Umbilical cord (tissue), 2 donors: ENCODE data around the gene SPPL2C. TPM values are rescaled to one million over a fixed set of nuclear protein-coding genes. Genes with fewer than 3 reads are reported as not detected.
A peak's percentile ranks its signal among the peaks of the same experiment; 100 is the strongest.

Experiments used
- DNase-seq: peaks from one replicate; pipeline ENCODE4 v3.0.0-alpha.2; 2015; ENCODE audit warnings: low spot score
- total RNA-seq: library from RNA; depleted of rRNA; stranded (reverse); fragments of >200 nt; gene quantifications from one replicate; pipeline ENCODE4 v1.2.3, GENCODE V29; 2014; ENCODE audit warnings: low replicate concordance; ENCODE audit not compliant: insufficient read depth

Gene SPPL2C, protein sequence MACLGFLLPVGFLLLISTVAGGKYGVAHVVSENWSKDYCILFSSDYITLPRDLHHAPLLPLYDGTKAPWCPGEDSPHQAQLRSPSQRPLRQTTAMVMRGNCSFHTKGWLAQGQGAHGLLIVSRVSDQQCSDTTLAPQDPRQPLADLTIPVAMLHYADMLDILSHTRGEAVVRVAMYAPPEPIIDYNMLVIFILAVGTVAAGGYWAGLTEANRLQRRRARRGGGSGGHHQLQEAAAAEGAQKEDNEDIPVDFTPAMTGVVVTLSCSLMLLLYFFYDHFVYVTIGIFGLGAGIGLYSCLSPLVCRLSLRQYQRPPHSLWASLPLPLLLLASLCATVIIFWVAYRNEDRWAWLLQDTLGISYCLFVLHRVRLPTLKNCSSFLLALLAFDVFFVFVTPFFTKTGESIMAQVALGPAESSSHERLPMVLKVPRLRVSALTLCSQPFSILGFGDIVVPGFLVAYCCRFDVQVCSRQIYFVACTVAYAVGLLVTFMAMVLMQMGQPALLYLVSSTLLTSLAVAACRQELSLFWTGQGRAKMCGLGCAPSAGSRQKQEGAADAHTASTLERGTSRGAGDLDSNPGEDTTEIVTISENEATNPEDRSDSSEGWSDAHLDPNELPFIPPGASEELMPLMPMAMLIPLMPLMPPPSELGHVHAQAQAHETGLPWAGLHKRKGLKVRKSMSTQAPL
- total RNA-seq = 3.1 TPM

DNA sequence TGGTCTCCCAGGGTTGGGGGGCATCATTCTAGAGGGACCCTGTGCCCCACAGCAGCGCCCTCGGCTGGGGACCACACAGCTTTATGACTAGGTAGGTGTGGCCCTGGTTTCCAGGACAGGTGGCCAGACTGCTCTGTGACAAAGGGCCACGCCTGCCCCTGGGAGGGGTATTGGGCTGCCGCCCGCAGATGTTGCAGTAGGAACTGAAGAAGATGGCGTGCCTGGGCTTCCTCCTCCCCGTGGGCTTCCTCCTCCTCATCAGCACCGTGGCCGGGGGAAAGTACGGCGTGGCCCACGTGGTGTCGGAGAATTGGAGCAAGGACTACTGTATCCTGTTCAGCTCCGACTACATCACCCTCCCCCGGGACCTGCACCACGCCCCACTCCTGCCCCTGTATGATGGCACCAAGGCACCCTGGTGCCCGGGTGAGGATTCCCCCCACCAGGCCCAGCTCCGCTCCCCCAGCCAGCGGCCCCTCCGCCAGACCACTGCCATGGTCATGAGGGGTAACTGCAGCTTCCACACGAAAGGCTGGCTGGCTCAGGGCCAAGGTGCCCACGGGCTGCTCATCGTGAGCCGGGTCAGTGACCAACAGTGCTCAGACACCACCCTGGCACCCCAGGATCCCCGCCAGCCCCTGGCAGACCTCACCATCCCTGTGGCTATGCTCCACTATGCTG is at the start of gene SPPL2C:
SPPL2C (plus strand) TSS at position 187 of the 681 bp plus-strand sequence; CDS start at position 213, 26 bp downstream.
- DNase-seq = no peak

DNA sequence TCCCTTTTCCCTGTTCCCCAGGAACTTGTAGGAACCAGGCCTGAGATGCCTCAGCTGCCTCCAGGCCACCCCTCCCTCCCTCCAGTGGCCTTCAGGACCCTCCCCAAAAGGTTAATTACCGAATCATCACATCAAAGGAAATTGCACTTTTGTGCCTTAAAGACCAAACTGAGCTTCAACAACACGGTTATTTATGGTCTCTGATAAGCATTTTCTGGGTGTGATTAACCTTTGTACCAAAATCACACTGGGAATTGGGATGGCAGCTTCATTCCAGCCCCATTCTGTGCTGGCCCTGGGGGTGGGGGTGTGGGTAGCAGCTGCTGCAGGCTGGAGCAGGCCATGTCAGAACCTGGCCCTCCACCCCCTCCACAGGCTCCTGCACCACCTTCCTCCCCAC is 43.9 kb upstream of the SPPL2C start:
- no peak for DNase-seq

DNA sequence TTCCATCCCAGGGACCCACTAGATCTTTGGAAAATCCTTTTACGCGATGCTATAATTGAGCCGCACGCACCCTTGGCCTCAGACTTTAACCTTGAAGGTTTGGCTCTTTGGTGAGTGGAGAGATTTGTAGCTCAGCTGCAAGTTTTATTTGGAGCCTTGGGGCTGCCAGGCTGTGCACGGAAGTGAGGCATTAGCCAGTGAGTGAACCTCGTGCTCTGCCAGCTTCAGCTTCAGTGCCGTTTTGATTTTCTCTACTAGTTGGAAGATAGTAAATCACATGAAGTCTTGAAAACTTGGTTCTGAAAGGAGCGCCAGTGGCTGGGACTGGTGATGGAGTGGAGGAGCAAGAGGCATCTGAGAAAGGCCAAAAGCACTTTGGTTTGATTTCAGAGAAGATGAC is 43.3 kb upstream of the SPPL2C start:
- DNase-seq = no peak

DNA sequence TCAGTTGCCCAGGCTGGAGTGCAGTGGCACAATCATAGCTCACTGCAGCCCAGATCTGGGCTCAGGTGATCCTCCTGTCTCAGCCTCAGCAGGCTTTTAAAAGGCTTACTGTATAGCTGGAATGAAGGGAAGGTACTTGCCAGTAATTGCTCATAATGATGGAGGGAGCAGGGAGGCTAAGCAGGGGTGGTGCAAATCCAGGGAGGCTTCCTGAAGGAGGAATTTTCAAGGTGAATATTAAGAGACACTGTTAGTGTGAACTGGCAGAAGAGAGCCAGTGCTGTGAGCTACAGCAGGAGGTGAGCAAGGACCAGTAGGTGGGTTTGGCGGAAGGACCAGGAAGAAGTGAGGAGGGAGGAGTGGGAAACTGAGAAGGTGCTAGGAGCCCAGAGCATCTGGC is 35.8 kb upstream of the SPPL2C start:
- DNase-seq = no peak

DNA sequence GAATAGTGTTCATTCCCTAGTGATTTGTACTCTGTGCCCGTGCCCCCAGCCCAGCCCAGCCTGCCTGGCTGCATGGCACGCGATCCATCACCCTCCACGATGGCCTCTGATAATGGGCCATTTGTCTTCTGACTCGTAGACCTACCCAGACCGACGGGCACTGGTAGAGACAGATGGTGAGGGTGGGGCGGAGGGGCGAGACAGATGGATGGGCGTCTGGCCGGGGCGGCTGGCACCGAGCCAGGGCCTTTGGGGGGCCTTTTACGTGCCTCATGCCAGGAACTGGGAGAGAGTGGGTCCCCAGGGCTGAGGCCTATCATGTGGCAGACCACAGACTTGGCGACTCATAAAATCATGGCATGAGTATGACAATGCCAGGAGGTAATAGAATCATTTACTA is 35.2 kb upstream of the SPPL2C start:
- no peak for DNase-seq

DNA sequence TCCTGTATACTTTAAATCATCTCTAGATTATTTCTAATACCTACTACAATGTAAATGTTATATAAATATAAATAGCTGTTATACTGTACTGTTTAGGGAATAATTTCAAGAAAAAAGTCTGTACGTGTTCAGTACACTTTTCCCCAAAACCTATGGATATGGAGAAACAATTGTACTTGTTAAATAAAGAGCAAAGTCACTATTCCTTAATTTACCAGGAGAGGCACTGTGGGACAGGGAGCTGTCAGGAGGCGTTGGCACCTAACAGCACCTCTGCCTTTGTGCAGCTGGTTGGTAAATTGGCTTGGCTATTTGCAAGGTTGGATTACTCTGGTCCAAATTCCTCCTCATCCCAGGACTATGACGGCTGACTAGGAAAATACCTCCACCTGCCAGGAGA is 32.6 kb upstream of the SPPL2C start:
- DNase-seq = no peak

DNA sequence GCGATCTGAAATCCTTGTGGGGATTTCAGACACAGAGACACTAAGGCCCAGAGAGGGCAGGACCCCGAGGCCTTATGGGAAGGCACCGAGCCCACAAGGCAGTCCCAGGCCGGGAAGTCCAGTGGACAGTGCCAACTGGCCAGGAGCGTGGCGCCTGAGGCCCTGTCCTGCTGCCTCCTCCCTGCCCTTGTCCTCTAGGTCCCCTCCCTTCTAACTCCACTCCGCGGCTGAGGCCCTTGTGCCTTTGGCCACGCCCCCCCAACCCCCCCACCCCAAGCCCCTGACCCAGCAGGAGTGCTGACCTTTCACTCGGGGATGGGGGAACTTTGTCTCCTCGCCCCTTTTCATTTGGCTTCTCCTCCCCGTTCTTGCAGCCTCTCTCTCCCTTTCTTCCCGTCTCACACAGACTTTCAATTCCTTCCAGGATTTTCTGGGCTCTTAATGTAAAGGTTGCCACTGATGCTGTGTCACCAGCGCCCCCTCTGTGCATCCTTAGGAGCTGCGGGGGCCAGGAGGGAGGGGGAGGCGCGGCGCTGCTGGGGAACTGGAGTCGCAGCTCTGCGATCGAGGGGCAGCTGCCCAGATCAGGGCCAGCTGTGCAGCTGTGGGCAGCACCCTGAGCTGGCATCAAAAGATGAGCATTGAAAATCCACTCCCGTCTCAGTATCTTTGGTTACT is 31.5 kb upstream of the SPPL2C start:
- peak; percentile 15 for DNase-seq

DNA sequence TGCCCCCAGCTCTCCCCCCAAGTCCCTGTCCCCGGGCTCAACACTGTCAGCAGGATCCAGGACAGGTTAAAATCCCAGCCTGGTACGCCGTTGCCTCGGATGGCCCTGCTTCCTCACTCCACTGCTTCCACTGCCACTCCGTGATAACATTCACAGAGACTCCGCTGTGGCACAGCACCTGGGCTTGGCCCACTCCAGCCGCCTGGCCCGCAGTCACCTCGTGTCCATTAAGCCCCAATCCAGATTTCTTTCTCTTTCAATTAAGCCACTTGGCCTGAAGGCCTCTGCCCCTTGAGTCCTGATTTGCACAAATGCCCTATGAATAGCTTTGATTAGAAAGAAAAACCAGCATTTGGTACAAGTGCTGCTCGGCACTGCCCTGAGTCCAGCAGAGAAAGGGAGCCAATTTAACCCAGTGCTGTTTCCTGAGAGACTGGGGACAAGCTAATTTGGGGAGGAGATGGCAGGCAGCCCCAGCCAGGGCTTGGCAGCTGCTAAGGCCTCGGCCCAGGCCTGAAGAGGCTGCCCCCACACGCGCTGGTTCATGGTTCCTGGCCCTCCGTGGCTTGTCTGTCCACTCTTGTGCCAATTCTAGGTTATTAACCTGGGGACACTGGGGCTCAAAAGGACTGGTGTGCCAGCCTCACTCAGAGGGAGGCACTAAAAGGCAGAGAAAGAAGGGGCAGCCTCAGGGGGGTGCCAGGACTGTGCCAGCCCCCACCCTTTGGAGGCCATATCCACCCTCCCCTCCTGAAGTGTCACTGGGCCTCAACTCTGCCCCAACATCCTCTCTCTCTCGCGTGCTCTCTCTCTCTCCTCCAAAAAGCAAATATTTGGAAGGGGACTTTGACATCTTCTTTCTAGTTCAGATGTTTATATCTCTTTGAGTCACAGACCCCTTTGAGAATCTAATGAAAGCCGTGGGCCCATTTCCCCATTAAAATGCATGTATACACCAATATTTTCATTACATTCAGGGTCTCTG is 29.8 kb upstream of the SPPL2C start:
- DNase-seq = no peak

DNA sequence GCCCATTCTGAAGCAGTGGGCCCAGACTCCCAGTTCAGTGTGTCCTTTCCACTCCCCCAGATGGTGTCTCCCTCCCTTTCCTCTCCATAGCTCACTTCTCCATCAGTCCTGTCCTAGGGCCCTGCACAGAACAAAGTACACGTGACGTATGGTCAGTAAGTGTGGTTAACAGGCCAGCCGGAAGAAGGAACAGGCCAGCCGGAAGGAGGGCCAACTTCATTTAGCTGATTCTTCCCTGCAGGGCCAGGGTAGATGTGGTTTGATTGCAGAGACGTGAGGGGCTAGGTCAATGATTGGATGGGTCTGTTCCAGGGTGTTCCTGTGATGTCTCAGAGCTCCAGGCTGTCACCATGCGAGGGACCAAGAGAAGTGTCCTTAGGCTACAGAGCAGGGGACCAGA is 28.9 kb upstream of the SPPL2C start:
- no peak for DNase-seq

DNA sequence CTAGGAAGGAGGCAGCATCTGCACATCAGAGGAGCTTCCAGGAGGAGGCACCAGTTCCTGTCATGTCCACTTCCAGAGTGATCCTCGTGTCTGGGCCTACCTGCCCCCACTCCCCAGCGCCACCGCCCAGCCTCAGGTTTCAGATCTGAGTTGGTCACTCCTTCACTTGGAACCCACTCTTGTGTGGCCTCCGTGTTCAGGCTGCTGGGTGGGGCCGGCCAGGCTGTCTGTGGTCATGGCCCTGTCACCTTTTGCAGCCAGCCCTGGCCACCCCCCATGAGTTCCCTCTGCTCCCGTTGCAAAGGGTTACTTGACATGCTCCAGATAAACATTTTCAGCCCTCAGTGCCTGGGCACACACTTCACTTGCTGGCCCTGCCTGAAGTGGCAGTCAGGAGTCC is 26.6 kb upstream of the SPPL2C start:
- no peak for DNase-seq

DNA sequence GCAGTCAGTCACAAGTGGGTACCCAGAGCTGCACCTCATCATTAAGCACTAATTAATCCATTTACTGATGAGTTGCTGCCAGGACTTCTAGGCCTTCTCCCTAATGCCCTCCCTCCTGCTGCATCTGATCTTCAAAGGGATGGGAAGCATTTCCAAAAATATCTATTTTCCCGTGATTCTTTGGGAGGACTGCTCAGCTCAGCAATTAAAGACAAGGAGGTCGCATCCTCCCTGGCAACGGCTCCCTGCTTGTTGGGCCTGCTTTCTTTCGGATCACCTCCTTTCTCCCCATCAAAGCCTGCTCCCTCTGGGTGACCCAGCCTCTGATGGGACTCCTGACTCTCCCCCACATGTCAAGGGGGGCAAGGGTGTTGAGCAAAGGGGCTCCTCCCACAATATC is 26.0 kb upstream of the SPPL2C start:
- no peak for DNase-seq

DNA sequence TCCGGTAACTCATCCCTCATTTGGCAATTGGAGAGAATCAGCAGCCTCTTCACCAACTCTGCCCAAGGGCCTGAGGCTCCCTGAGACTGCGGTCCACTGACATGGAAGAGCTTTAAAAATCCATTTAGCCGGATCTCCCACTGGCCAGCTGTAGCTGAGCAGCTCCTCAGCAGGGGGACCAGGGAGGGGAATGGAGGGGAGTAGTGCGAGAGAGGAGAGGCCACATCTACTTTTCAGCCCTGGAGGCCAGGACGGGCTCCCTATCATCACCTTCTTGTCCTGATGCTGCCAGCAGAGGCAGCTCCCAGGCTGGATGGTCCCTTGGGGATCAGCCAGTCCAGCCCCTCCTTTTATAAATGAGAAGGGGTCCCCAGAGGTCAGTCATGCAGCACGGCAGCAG is 25.0 kb upstream of the SPPL2C start:
- DNase-seq = no peak

DNA sequence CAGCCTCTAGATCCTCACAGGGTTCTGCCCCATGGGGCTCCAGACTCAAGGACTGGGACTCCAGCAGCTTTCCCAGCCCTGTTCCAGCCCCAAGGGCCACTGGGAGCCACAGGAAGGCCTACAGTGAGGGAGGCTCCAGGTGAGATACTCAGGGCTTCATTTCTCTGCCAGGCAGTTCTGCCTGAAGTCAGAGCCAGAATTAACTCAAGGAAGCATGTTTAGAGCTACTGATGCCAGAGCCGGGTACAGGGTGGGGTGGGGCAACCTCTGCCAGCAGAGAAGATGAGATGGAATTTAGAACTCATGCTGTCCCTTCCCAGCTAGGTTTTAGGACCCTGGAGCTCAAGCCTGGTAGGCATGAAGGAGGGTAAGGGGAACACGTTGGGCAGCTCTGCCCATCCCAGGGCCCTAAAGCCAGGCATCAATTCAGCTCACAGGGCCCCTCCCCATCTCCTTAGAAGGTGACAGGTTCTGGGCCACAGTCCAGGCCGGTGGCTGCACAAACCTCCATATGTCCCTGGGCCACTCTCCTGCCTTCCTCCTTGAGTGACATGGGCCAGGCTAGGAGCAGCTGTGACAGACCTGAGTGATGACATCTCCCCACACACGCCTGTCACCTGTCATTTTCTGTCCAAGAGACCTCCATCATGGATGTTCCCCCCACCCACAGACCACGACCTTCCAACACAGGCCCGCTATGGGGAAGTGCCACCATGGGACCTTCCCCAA is 24.5 kb upstream of the SPPL2C start:
- DNase-seq = no peak

DNA sequence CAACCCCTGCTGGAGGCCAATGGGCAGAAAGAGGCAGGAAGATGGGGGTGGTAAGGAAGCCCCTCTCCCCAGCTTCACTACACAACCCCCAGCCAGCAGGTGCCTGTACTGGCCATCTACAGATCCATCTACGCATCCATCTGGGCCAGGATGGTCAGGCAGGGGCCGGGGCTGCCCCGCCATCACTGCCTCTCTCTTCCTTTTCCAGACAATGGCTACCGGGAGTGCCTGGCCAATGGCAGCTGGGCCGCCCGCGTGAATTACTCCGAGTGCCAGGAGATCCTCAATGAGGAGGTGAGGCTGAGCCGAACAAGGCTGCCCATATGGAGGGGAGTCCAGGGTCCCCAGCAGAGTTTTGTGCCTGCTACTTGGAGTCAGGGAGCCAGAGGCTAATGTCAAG is 23.5 kb upstream of the SPPL2C start:
- no peak for DNase-seq

DNA sequence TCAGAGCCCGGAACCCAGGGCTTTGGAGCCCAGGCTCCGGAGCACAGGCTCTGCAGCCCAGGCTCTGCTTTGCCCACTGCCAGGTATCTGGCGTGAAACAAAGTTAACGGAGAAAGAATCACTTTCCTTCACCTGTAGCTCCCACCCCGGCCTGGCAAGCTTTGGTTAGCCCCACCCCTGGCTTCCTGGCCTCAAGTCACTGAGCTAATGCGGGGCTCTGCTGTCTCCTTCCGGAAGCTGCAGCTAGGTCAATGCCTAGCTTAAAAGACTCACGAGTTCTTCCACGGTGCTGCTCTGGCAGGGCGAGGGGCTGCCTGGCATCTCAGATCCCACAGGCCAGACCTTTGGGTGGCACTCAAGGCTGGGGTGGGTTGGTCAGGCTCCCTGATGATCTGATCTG is 21.1 kb upstream of the SPPL2C start:
- DNase-seq = no peak

DNA sequence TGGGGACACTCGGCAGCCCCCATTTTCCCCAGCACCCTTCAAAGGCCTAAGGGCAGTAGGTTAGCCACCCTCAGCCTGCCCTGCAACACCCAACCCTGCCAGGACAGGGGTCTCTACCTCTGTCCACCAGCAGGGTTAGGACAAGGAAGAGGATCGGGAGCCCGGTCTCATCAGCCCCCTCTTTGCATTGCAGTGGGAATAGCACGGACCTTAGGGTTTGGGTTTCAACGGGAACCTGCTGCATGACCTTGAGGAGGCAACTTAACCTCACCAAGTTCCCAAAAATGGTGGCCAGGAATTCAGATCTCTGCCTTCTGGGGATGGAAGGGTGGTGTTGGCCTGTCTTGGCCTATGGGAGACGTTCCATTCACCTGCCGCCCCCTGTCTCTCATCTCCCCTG is 20.2 kb upstream of the SPPL2C start:
- no peak for DNase-seq

DNA sequence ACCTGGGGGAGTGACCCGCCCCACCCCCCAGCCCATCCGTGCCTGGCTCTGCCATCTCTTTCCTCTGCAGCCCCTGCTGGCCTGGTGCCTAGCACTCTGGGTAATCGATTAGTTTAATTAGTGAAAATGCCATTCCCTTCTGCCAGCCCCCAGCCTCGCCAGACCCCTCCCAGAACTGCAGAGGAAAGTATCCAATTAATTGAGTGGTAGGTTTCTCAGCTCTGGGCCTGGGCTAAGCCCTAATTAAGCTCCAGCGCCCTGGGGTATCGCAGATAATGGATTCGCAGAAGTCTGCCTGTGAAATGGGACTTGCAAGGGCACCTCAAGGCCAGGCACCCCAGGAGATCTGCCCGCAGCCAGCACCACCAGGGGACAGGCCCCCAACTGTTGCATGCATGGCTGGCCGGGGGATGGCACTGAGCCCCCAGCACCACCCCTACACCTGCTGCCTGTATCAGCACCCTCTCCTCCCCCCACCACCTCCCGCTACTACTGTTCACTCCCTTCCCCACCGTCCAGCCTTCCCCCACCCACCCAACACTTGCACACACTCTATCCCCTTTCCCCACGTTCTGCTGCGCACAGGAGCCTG is 19.7 kb upstream of the SPPL2C start:
- DNase-seq = no peak

DNA sequence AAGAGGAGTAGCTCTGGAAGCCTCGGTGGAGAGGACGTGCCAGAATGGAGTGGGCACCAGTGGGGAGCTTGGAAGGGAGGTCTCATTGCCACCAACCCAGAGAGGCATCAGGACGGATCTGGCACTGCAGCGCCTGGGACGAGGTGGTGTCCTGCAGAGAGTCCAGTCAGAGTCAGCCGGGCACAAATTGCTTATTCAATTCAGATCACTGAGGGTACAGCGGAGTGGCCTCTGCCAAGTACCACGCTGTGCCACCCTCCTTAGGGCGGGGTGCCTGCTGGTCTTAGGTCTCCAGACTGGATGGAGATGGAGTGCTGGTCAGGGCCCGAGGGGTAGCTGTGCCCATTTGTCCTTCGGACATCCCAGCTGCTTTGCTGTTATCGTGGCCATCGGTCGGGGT is 18.9 kb upstream of the SPPL2C start:
- no peak for DNase-seq

DNA sequence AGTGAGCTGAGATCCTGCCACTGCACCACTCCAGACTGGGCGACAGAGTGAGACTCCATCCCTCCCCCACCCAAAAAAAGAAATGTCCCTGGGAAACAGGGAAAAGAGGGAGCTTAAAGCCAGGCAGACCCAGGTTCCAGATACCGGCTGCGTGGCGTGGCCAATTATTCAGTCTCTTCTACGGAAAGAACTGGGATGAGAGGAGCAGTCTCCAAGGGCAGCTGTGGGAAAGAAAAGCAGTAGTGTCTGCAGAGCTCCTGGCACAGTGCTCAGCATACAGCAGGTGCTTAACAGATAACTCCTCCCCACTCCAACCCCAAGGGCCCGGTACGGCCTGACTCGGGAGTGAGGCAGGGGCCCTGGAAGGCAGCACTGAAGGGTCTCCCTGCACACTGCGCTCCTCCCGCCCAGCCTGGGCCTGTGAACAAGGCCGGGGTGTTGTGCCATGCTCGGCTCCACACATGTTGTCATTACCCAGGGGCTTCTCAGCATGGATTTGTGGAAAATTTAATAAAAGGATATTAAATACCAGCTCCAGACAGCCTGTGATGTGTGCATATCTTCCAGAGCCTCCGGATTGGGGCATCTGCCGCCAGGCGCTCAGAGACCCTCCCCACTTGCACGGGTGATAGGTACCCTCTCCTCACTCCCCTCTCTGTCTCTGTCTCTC is 17.6 kb upstream of the SPPL2C start:
- DNase-seq = no peak
